OCI-LY1 (cell line): ENCODE results near the gene RPL18A.

Source experiments
- H2AFZ ChIP-seq: fragments of 200-600 bp; sonication (generic), shearing (Covaris generic); 2 replicates; pipeline ENCODE4 v1.6.0; 2014; ENCODE audit warnings: antibody characterized with exemption, mild to moderate bottlenecking, low read length
- H3F3A ChIP-seq: fragments of 200-600 bp; sonication (generic), shearing (Covaris generic); 2 replicates; pipeline ENCODE4 v1.6.0; 2014; ENCODE audit warnings: mild to moderate bottlenecking, antibody characterized with exemption, low read length, moderate library complexity; ENCODE audit not compliant: insufficient read depth
- H3K27ac ChIP-seq: fragments of 200-600 bp; sonication (generic); 2 replicates; pipeline ENCODE4 v1.5.1; 2014; ENCODE audit warnings: low read length, mixed run types, mild to moderate bottlenecking, low read depth; ENCODE audit not compliant: poor library complexity, severe bottlenecking
- H3K27me3 ChIP-seq: fragments of 200-600 bp; sonication (generic); 2 replicates; pipeline ENCODE4 v1.6.0; 2014; ENCODE audit warnings: antibody characterized with exemption, mild to moderate bottlenecking, low read length, moderate library complexity; ENCODE audit not compliant: insufficient read depth
- H3K36me3 ChIP-seq: fragments of 200-600 bp; sonication (generic); 2 replicates; pipeline ENCODE4 v1.6.1; 2014; ENCODE audit warnings: mild to moderate bottlenecking, antibody characterized with exemption, low read length, moderate library complexity, mixed read lengths; ENCODE audit not compliant: insufficient read depth
- H3K4me1 ChIP-seq: fragments of 200-600 bp; sonication (generic); 2 replicates; pipeline ENCODE4 v1.5.1; 2014; ENCODE audit warnings: mild to moderate bottlenecking, low read length, moderate library complexity; ENCODE audit not compliant: insufficient read depth, severe bottlenecking
- H3K4me2 ChIP-seq: fragments of 200-600 bp; sonication (generic), shearing (Covaris generic); 2 replicates; pipeline ENCODE4 v1.6.1; 2014; ENCODE audit warnings: low read length
- H3K4me3 ChIP-seq: fragments of 200-600 bp; sonication (generic); 2 replicates; pipeline ENCODE4 v1.5.1; 2014; ENCODE audit warnings: low read length, low read depth, mild to moderate bottlenecking, mixed read lengths; ENCODE audit not compliant: poor library complexity, severe bottlenecking
- H3K79me2 ChIP-seq: fragments of 200-600 bp; shearing (Covaris generic); 2 replicates; pipeline ENCODE4 v1.6.1; 2016; ENCODE audit warnings: mixed run types, low read length, mixed read lengths; ENCODE audit not compliant: insufficient read depth
- H3K9ac ChIP-seq: fragments of 200-600 bp; sonication (generic), shearing (Covaris generic); 2 replicates; pipeline ENCODE4 v1.6.1; 2014; ENCODE audit warnings: mild to moderate bottlenecking, low read length, mixed read lengths
- H3K9me2 ChIP-seq: fragments of 200-600 bp; sonication (generic), shearing (Covaris generic); 2 replicates; pipeline ENCODE4 v1.6.1; 2014; ENCODE audit warnings: low read depth, mild to moderate bottlenecking, low read length, mixed read lengths
- H3K9me3 ChIP-seq: fragments of 200-600 bp; shearing (Covaris generic); 2 replicates; pipeline ENCODE4 v1.6.1; 2014; ENCODE audit warnings: low read length, mixed read lengths
- H4K20me1 ChIP-seq: fragments of 200-600 bp; sonication (generic), shearing (Covaris generic); 2 replicates; pipeline ENCODE4 v1.6.0; 2016; ENCODE audit warnings: mild to moderate bottlenecking, low read length; ENCODE audit not compliant: insufficient read depth
- EZH2 ChIP-seq: fragments of 200-600 bp; sonication (generic), shearing (Covaris generic); IDR thresholded peaks from 2 replicates; pipeline ENCODE4 v1.8.0; 2017; ENCODE audit warnings: borderline replicate concordance, mixed run types, mild to moderate bottlenecking, antibody characterized with exemption, low read length, moderate library complexity, mixed read lengths
- TF ChIP-seq, protein P1 (sequence below): fragments of 200-600 bp; sonication (generic), shearing (Covaris generic); IDR thresholded peaks from 2 replicates; pipeline ENCODE4 v1.5.1; 2017; ENCODE audit warnings: mild to moderate bottlenecking, antibody characterized with exemption, low read length, moderate library complexity, mixed read lengths

The RPL18A gene

DNA sequence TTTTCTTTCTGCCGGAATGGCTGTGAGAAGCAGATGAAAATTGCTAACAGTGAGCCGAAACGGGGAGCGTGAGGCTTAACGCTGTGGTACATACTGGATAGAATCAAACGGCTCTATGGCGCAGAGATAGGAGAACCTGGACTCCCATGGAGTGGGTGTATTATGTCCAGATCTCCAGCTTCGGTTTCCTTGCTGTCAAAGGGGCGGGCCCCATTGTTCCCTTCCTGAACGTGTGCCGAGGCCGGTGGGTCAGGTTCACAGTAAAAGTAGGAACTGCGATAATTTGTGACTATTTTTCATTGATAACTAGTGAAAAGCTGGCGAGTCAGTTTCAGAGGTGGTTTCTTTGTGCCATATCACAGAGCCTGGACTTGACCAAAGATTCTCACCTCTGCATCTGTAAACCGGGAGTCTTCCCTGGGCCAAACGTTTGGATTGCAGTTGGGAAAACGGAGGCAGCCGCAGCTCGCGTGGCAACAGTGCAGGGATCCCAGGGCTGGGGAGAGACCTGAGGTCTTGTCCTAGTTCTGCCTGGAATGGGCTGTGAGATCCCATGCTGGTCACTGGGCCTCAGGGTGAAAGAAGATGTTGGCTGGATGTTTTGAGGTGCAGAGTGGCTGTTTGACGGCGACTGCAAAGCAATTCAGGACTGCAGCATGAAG, 752 bp downstream of the RPL18A start:
- peak overlapping the region; percentile 29 for H3K27ac ChIP-seq
- peak overlapping the region; percentile 76 for H3K4me3 ChIP-seq
- H3F3A ChIP-seq: 0 out of 2 replicates have a peak, but pooled peaks cover 6% of the 10 kb centered on the region
- TF ChIP-seq, protein P1, sequence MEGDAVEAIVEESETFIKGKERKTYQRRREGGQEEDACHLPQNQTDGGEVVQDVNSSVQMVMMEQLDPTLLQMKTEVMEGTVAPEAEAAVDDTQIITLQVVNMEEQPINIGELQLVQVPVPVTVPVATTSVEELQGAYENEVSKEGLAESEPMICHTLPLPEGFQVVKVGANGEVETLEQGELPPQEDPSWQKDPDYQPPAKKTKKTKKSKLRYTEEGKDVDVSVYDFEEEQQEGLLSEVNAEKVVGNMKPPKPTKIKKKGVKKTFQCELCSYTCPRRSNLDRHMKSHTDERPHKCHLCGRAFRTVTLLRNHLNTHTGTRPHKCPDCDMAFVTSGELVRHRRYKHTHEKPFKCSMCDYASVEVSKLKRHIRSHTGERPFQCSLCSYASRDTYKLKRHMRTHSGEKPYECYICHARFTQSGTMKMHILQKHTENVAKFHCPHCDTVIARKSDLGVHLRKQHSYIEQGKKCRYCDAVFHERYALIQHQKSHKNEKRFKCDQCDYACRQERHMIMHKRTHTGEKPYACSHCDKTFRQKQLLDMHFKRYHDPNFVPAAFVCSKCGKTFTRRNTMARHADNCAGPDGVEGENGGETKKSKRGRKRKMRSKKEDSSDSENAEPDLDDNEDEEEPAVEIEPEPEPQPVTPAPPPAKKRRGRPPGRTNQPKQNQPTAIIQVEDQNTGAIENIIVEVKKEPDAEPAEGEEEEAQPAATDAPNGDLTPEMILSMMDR: no peak
- TF ChIP-seq EZH2: no peak
- H3K27me3 ChIP-seq: no peaks in the 10 kb centered on the region
- no peaks in the 10 kb centered on the region for H3K9me2 ChIP-seq
- H3K4me2 ChIP-seq: peak overlapping the region; percentile 87
- peaks cover 19% of the 10 kb centered on the region for H3K79me2 ChIP-seq
- H3K4me1 ChIP-seq: peaks cover 25% of the 10 kb centered on the region
- H2AFZ ChIP-seq: no peak overlapping the region
- no peaks in the 10 kb centered on the region for H3K9me3 ChIP-seq
- peak overlapping the region; percentile 90 for H3K9ac ChIP-seq
- no peaks in the 10 kb centered on the region for H4K20me1 ChIP-seq
- H3K36me3 ChIP-seq: peaks cover 53% of the 10 kb centered on the region

DNA sequence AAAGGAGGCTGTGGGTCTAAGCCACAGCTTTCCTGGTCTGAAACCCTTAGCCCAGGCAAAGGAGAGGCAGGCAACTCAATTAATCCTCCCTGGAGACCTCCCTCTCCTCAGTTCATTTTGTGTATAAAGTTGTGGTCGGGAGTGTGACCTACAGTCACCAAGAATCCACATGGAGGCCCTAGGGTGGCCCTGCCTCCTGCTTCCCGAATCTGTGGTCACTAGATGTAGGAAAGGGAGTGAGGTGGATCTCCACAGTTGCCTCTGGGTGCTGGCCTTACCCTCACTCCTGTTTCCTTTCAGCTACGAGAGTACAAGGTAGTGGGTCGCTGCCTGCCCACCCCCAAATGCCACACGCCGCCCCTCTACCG, 1.3 kb downstream of the RPL18A start:
- Histone ChIP-seq H3K36me3 (peaks cover 58% of the 10 kb centered on the region), H3F3A (0 out of 2 replicates have a peak, but pooled peaks cover 6% of the 10 kb centered on the region), H4K20me1 (no peaks in the 10 kb centered on the region), H3K9me2 (no peaks in the 10 kb centered on the region), H3K9ac (peak overlapping the region; percentile 90), H2AFZ (no peak overlapping the region), H3K4me1 (peaks cover 25% of the 10 kb centered on the region), H3K4me3 (peak overlapping the region; percentile 76), H3K4me2 (peak overlapping the region; percentile 87), H3K79me2 (peaks cover 19% of the 10 kb centered on the region), H3K27ac (peak overlapping the region; percentile 29), H3K27me3 (no peaks in the 10 kb centered on the region), H3K9me3 (no peaks in the 10 kb centered on the region)
- TF ChIP-seq, protein P1: no peak
- no peak for TF ChIP-seq EZH2

DNA sequence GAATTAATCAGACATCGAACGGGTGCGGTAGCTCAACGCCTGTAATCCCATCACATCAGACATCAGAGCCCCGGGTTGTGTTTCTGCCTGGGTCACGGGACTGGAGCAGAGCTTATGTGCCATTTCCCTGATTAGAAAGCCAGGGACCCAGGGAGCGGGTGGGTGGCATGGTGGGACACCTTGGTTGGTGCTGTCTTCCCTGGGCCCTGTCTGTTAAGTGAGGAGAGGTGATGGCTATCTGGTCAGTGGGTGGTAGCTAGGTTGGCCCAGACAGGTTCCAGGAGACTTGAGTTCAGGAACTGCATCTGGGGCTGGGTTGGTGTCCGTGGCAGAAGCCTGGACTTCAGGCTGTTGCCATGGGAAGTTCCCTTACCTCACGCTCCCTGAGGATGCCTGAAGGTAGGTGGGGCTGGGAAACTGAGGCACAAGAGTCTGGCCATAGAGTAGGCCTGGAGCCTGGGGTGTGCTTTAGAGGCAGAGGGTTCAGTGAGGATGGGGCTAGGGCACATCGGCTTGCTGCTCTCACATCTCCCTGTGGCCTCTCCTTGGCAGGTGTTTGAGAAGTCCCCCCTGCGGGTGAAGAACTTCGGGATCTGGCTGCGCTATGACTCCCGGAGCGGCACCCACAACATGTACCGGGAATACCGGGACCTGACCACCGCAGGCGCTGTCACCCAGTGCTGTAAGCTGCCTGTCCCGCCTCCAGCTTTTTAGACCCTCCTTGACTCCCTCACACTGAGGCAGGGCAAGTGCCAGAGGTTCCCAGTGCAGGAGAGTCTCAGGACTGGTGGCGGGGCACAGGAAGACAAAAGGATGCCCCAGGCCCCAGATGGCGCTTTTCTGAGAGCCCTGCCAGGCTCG, 2.1 kb downstream of the RPL18A start:
- no peaks in the 10 kb centered on the region for H4K20me1 ChIP-seq
- H3K9me3 ChIP-seq: no peaks in the 10 kb centered on the region
- H3K9ac ChIP-seq: peak overlapping the region; percentile 90
- H3K36me3 ChIP-seq: peaks cover 58% of the 10 kb centered on the region
- peak overlapping the region; percentile 87 for H3K4me2 ChIP-seq
- H3K4me1 ChIP-seq: peaks cover 25% of the 10 kb centered on the region
- TF ChIP-seq, protein P1: no peak
- no peak for TF ChIP-seq EZH2
- H3K27me3 ChIP-seq: no peaks in the 10 kb centered on the region
- H2AFZ ChIP-seq: no peak overlapping the region
- no peaks in the 10 kb centered on the region for H3K9me2 ChIP-seq
- H3F3A ChIP-seq: 0 out of 2 replicates have a peak, but pooled peaks cover 6% of the 10 kb centered on the region
- no peak overlapping the region for H3K27ac ChIP-seq
- peak overlapping the region; percentile 76 for H3K4me3 ChIP-seq
- H3K79me2 ChIP-seq: peaks cover 19% of the 10 kb centered on the region
